Tibial artery (tissue), 4 donors: ENCODE data around the gene COG1.
A peak's percentile ranks its signal among the peaks of the same experiment; 100 is the strongest.

ENCODE experiments used
- DNase-seq, 2 donors: peaks; one replicate each; pipeline ENCODE4 v3.0.0-alpha.2; 2019
- H3K27ac ChIP-seq, 2 donors: fragments of 200-600 bp; sonication (generic) in 1 of 2; 1 replicate in 1 of 2; 2 replicates in 1 of 2; pipeline ENCODE4 v1.5.1; 2018 to 2019; ENCODE audit warnings: mild to moderate bottlenecking in 1 of 2
- H3K27me3 ChIP-seq, 2 donors: fragments of 200-600 bp; sonication (generic) in 1 of 2; one replicate each; pipeline versions ENCODE4 v1.5.1 to v1.6.0; 2016 to 2019
- H3K36me3 ChIP-seq, 3 donors: fragments of 200-600 bp; sonication (generic) in 2 of 3; one replicate each; pipeline ENCODE4 v1.5.1; 2016 to 2019; ENCODE audit warnings: mild to moderate bottlenecking in 2 of 3
- H3K4me1 ChIP-seq, 4 donors: fragments of 200-600 bp; sonication (generic) in 2 of 4; 1 replicate in 3 of 4; 2 replicates in 1 of 4; pipeline ENCODE4 v1.5.1; 2016 to 2019
- H3K4me3 ChIP-seq, 2 donors: fragments of 200-600 bp; sonication (generic) in 1 of 2; 1 replicate in 1 of 2; 2 replicates in 1 of 2; pipeline ENCODE4 v1.5.1; 2018 to 2019; ENCODE audit warnings: mild to moderate bottlenecking in 2 of 2
- H3K9me3 ChIP-seq, 3 donors: fragments of 200-600 bp; sonication (generic) in 1 of 3; one replicate each; pipeline ENCODE4 v1.5.1; 2016 to 2019
- CTCF ChIP-seq, 2 experiments: fragments of 200-600 bp in 1 of 2; fragments of 450-650 bp in 1 of 2; IDR thresholded peaks; one replicate each; pipeline ENCODE4 v1.5.1; 2017 to 2019; ENCODE audit warnings: antibody characterized with exemption in 2 of 2, mild to moderate bottlenecking in 1 of 2, moderate library complexity in 1 of 2
- intact Hi-C: fragments of 100-400 bp; cut with DNase I; formaldehyde crosslinking; loops from one replicate; pipeline ENCODE4 v1.15.0; 2023; ENCODE audit warnings: low total_unique reads

COG1 gene

GRCh38 chr17:73158133-73158532 is 34.7 kb upstream of the COG1 start:
- H3K27ac ChIP-seq = no peak overlapping the region
- DNase-seq = no peak
- H3K9me3 ChIP-seq = no peaks in the 10 kb centered on the region
- no peaks in the 10 kb centered on the region for H3K36me3 ChIP-seq
- no peak overlapping the region for H3K4me3 ChIP-seq
- H3K27me3 ChIP-seq = peaks cover 0 to 45% of the 10 kb centered on the region in 2 donors
- TF ChIP-seq CTCF (IDR thresholded peaks at IDR 0.05) = no peak
- intact Hi-C loops = loop anchor here (5.0 to 10.0 kb wide), 3 partner anchors 171 to 603 kb away; no protein-coding TSS in a partner anchor
- H3K4me1 ChIP-seq = no peaks in the 10 kb centered on the region

- H3K27ac ChIP-seq = no peak overlapping the region
- no peak for TF ChIP-seq CTCF (IDR thresholded peaks at IDR 0.05)
- intact Hi-C loops = no loop called here
- H3K4me3 ChIP-seq = no peak overlapping the region
- H3K4me1 ChIP-seq = peaks cover 0 to 23% (median 20%) of the 10 kb centered on the region in 4 donors
- peaks cover 0 to 74% of the 10 kb centered on the region in 2 donors for H3K27me3 ChIP-seq
- no peaks in the 10 kb centered on the region for H3K36me3 ChIP-seq
- DNase-seq = no peak
- no peaks in the 10 kb centered on the region for H3K9me3 ChIP-seq
These were observed 31.8 kb upstream of the COG1 start for GRCh38 chr17:73160980-73161630.

GRCh38 chr17:73163043-73163442 is 29.8 kb upstream of the COG1 start:
- intact Hi-C loops = no loop called here
- peaks cover 0 to 75% of the 10 kb centered on the region in 2 donors for H3K27me3 ChIP-seq

GRCh38 chr17:73165616-73166404 is 27.0 kb upstream of the COG1 start:
- H3K4me1 ChIP-seq = peaks cover 0 to 30% (median 24%) of the 10 kb centered on the region in 4 donors
- no peaks in the 10 kb centered on the region for H3K36me3 ChIP-seq
- no peak for DNase-seq
- no peak for TF ChIP-seq CTCF (IDR thresholded peaks at IDR 0.05)
- no peak overlapping the region for H3K27ac ChIP-seq
- no peaks in the 10 kb centered on the region for H3K9me3 ChIP-seq
- intact Hi-C loops = no loop called here
- peaks cover 0 to 68% of the 10 kb centered on the region in 2 donors for H3K27me3 ChIP-seq
- H3K4me3 ChIP-seq = peak overlapping the region; percentile 40 to 53

More at GRCh38 chr17:73163043-73163442, 29.8 kb upstream of the COG1 start:
- Histone ChIP-seq H3K4me3 (no peak overlapping the region), H3K27ac (no peak overlapping the region), H3K4me1 (peaks cover 0 to 30% (median 24%) of the 10 kb centered on the region in 4 donors), H3K9me3 (no peaks in the 10 kb centered on the region), H3K36me3 (no peaks in the 10 kb centered on the region)
- TF ChIP-seq CTCF (IDR thresholded peaks at IDR 0.05) = no peak
- DNase-seq = no peak

- no peak for DNase-seq
- Histone ChIP-seq H3K4me3 (peak overlapping the region; percentile 40 to 53), H3K27ac (no peak overlapping the region), H3K4me1 (peaks cover 0 to 30% (median 24%) of the 10 kb centered on the region in 4 donors), H3K36me3 (no peaks in the 10 kb centered on the region), H3K27me3 (peaks cover 0 to 56% of the 10 kb centered on the region in 2 donors), H3K9me3 (no peaks in the 10 kb centered on the region)
- intact Hi-C loops = no loop called here
- TF ChIP-seq CTCF (IDR thresholded peaks at IDR 0.05) = no peak
These were observed 25.9 kb upstream of the COG1 start for GRCh38 chr17:73166731-73167581.
